ENCODE measurements around the gene PKNOX2. TPM values are rescaled to one million over a fixed set of nuclear protein-coding genes. Genes with fewer than 3 reads are reported as not detected.

The PKNOX2 gene, protein sequence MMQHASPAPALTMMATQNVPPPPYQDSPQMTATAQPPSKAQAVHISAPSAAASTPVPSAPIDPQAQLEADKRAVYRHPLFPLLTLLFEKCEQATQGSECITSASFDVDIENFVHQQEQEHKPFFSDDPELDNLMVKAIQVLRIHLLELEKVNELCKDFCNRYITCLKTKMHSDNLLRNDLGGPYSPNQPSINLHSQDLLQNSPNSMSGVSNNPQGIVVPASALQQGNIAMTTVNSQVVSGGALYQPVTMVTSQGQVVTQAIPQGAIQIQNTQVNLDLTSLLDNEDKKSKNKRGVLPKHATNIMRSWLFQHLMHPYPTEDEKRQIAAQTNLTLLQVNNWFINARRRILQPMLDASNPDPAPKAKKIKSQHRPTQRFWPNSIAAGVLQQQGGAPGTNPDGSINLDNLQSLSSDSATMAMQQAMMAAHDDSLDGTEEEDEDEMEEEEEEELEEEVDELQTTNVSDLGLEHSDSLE
- total RNA-seq (2012; rRNA removed) = 0.25 and 1.3 TPM in 2 replicates

DNA sequence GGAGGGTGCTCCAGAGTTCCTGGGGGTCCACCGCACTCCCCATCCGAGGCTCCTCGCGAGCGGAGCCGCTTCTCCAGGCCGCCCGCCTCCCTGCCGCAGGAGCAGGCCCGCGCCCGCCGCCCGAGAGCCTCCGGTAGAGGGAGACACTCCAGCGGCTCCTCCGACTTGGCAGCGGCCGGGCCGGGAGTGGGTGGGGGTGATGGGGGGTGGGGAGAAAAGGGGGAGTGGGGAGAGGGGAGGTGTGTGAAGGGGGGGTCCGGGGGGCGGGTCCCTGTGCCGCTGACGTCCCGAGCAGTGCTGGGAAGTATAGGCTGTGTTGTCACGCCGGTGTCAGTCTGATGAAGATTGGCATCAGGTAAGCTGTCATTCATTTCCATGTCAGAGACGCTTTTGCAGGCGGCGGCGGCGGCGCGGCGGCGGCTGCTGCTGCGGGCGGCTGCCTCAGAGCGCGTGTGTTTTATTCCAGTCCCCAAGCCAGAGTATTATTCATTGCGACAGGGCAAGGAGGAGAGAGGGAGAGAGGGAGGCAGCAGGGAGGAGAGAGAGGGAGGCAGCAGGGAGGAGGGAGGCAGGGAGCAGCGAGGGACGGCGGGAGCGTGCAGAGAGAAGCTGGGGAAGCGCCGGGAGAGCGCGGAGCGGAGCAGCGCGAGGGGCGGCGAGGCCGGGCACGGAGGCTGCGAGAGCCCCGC, at the start of gene PKNOX2:
Gene PKNOX2, plus strand, starts transcription at position 330 of the 689 bp plus-strand sequence. CDS start 186,555 bp downstream, outside the sequence.
- Histone ChIP-seq H3K4me3 (ENCODE audit: low read length) (peak within 1 kb of the TSS; percentile 82), H3K9ac (ENCODE audit: low read depth, low read length) (peak within 1 kb of the TSS; percentile 89), H3K27me3 (ENCODE audit: control insufficient read depth, insufficient read depth, low read length) (no peaks in the 10 kb centered on the region), H3K36me3 (ENCODE audit: insufficient read depth, low read length) (no peaks in the 10 kb centered on the region), H3K9me3 (replicated peaks; ENCODE audit: low read length) (no peaks in the 10 kb centered on the region), H3K4me1 (ENCODE audit: control insufficient read depth, insufficient read depth, low read length) (peaks cover 33% of the 10 kb centered on the region), H3K4me2 (ENCODE audit: low read length) (peak within 1 kb of the TSS; percentile 96)

DNA sequence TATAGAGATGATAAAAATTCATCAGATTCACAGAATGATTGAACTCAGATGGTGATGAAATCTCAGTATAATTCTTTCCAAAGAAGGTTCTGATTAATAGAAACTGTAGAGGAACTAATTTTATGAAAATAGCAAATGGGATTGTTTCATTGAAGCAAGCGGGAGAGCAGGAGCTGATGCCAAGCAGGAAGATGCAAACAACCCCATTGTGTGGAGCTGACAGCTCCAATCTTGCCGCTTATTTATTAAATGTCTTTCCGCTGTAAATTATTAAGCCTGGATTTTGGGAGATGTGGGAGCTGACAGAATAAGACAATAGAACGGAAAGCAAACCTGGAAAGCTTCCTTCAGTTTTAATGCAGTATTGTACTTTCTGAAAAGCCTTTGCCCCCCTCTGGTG, 47.1 kb upstream of the PKNOX2 start:
- Histone ChIP-seq H3K27me3 (ENCODE audit: control insufficient read depth, insufficient read depth, low read length) (no peaks in the 10 kb centered on the region), H3K4me2 (ENCODE audit: low read length) (no peak overlapping the region), H3K4me1 (ENCODE audit: control insufficient read depth, insufficient read depth, low read length) (no peaks in the 10 kb centered on the region), H3K9me3 (replicated peaks; ENCODE audit: low read length) (no peaks in the 10 kb centered on the region), H3K9ac (ENCODE audit: low read depth, low read length) (no peak overlapping the region), H3K4me3 (ENCODE audit: low read length) (no peak overlapping the region), H3K36me3 (ENCODE audit: insufficient read depth, low read length) (no peaks in the 10 kb centered on the region)

DNA sequence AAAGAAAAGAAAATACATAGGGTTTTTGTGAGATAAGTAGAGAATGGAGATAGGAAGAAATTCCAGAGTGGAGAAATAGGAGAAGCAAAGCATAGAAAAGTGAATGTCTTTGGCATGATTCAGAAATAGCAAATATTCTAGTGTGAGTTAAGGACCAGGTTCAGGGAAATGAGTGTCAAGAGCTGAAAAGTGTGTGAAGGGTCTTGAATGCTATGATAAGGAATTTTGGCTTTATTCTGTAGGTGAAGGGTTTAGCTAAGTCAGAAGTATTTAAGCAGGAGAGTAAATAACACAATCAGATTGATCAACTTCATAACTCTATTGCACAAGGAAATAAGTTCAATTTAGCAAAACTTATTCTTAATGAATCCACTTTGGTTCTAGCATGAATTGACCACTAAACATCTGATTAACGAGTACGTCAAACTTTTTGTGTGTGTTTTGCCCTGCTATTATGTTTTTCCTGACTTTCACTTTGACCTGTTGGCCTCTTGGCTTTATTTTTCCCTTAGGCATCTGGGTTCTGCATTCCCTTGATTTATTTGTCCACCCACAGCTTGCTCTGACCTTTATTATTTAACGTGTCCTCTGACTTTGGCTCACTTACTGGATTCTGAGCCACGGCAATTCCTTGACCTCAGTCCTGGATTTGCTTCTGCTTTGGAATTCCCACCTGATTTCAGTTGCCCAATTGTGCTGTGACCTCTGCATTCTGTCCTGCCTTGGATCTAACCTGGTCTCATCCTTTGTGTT, 41.2 kb upstream of the PKNOX2 start:
- H3K4me2 ChIP-seq (ENCODE audit: low read length) = peak overlapping the region; percentile 74
- no peaks in the 10 kb centered on the region for H3K36me3 ChIP-seq (ENCODE audit: insufficient read depth, low read length)
- H3K9me3 ChIP-seq (replicated peaks; ENCODE audit: low read length) = no peaks in the 10 kb centered on the region
- H3K27me3 ChIP-seq (ENCODE audit: control insufficient read depth, insufficient read depth, low read length) = no peaks in the 10 kb centered on the region
- H3K4me3 ChIP-seq (ENCODE audit: low read length) = peak overlapping the region; percentile 59
- peaks cover 12% of the 10 kb centered on the region for H3K4me1 ChIP-seq (ENCODE audit: control insufficient read depth, insufficient read depth, low read length)
- H3K9ac ChIP-seq (ENCODE audit: low read depth, low read length) = peak overlapping the region; percentile 37

DNA sequence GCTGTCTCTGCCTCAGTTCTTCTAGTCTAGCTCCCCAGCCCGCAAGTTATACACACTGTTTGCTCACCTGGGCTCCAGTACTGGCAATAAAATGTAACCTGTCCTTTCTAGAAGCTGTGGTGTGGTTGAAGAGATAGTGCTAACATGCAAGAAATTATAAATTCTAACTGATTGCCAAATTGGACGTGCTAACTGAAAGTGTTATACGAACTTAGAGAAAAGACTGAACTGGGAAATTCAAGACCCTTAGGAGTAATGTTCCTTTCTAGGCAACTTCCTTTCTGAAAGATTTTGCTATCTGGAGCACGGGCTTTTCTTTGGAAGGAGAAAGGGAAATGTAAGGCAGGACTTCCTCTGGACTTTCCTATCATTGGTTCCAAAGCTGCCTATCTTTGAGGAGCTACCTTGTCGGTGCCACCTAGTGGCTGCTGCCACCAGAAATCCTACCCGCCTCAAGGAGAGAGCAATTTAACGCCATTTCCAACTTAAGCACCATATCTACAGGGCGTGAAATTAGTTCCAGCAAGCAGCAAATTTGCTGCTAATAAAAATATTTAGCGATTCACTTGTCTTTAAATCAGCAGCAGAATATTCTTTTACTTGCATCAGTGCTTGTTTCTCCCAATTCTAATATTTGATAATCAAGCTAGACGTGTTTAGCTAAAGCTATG, 40.5 kb upstream of the PKNOX2 start:
- Histone ChIP-seq H3K36me3 (ENCODE audit: insufficient read depth, low read length) (no peaks in the 10 kb centered on the region), H3K27me3 (ENCODE audit: control insufficient read depth, insufficient read depth, low read length) (no peaks in the 10 kb centered on the region), H3K4me1 (ENCODE audit: control insufficient read depth, insufficient read depth, low read length) (peaks cover 17% of the 10 kb centered on the region), H3K4me3 (ENCODE audit: low read length) (peak overlapping the region; percentile 59), H3K9ac (ENCODE audit: low read depth, low read length) (peak overlapping the region; percentile 37), H3K9me3 (replicated peaks; ENCODE audit: low read length) (no peaks in the 10 kb centered on the region), H3K4me2 (ENCODE audit: low read length) (peak overlapping the region; percentile 74)

DNA sequence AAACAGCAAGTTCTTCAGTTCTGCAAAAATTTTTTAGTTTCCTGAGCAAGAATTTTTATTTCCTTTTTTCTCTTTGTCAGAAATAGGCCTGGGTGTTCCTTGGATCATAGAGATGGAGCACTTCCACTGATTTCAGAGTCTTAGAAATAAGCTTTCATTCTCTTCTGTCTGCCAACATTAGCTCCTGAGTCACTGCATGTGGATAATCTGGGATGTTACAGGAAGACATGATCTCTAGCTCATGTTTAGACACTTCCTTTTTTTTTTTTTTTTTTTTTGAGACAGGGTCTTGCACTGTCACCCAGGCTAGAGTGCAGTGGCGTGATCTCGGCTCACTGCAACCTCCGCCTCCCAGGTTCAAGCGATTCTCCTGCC, 39.9 kb upstream of the PKNOX2 start:
- peaks cover 21% of the 10 kb centered on the region for H3K4me1 ChIP-seq (ENCODE audit: control insufficient read depth, insufficient read depth, low read length)
- peak overlapping the region; percentile 74 for H3K4me2 ChIP-seq (ENCODE audit: low read length)
- no peaks in the 10 kb centered on the region for H3K27me3 ChIP-seq (ENCODE audit: control insufficient read depth, insufficient read depth, low read length)
- H3K36me3 ChIP-seq (ENCODE audit: insufficient read depth, low read length) = no peaks in the 10 kb centered on the region
- H3K9ac ChIP-seq (ENCODE audit: low read depth, low read length) = no peak overlapping the region
- H3K9me3 ChIP-seq (replicated peaks; ENCODE audit: low read length) = no peaks in the 10 kb centered on the region
- H3K4me3 ChIP-seq (ENCODE audit: low read length) = peak overlapping the region; percentile 7

DNA sequence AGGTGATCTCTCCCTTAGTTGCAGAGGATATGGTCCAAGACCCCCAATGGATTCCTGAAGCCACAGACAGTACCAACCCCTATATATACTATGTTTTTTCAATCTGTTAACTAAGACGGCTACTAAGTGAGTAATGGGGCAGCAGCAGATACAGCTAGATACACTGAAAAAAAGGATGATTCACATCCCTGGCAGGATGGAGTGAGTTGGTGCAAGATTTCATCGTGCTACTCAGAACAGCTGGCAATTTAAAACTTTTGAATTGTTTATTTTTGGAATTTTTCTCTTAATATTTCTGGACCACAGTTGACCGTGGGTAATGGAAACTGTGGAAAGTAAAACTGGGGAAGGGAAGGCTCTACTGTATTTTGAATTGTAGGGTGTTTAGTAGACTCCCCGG, 36.1 kb upstream of the PKNOX2 start:
- H3K27me3 ChIP-seq (ENCODE audit: control insufficient read depth, insufficient read depth, low read length) = no peaks in the 10 kb centered on the region
- H3K4me2 ChIP-seq (ENCODE audit: low read length) = peak overlapping the region; percentile 56

DNA sequence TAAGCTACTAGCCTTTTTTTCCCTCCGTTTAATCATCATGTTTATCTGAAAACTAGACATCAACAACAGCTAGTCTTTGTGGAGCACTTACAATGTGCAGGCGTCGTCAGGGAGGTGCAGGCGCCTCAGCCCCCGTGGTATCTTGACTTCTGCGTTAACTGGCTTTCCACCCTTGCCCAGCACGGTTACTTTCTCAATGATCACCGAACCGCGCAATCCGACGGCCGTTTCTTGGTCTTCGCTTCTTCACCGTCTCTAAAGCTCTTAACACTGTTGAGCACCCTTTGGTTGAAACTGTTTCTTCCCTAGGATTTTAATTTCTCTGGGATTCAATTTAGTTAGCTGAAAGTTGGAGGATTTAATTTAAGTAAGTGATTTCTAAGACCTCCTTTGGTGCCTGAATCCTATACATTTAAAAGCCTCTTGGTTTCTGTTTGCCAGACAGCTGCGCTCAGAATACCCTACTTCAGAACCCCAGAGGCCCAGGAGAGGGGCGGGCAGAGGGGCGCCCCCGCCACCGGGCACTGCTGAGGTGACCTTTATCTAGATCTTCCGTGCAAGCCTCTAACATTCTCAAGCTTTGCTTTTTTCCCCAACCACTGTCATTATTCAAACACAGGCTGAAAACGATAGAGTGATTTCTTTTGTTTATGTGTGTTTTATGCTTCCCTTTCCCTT, 35.1 kb upstream of the PKNOX2 start:
- Histone ChIP-seq H3K27me3 (ENCODE audit: control insufficient read depth, insufficient read depth, low read length) (no peaks in the 10 kb centered on the region), H3K4me1 (ENCODE audit: control insufficient read depth, insufficient read depth, low read length) (peaks cover 15% of the 10 kb centered on the region), H3K9ac (ENCODE audit: low read depth, low read length) (no peak overlapping the region), H3K36me3 (ENCODE audit: insufficient read depth, low read length) (no peaks in the 10 kb centered on the region), H3K4me2 (ENCODE audit: low read length) (no peak overlapping the region), H3K4me3 (ENCODE audit: low read length) (no peak overlapping the region), H3K9me3 (replicated peaks; ENCODE audit: low read length) (no peaks in the 10 kb centered on the region)

More for the DNA sequence above, 36.1 kb upstream of the PKNOX2 start:
- Histone ChIP-seq H3K9ac (ENCODE audit: low read depth, low read length) (peak overlapping the region; percentile 6), H3K36me3 (ENCODE audit: insufficient read depth, low read length) (no peaks in the 10 kb centered on the region), H3K4me3 (ENCODE audit: low read length) (peak overlapping the region; percentile 22), H3K4me1 (ENCODE audit: control insufficient read depth, insufficient read depth, low read length) (peaks cover 20% of the 10 kb centered on the region), H3K9me3 (replicated peaks; ENCODE audit: low read length) (no peaks in the 10 kb centered on the region)

DNA sequence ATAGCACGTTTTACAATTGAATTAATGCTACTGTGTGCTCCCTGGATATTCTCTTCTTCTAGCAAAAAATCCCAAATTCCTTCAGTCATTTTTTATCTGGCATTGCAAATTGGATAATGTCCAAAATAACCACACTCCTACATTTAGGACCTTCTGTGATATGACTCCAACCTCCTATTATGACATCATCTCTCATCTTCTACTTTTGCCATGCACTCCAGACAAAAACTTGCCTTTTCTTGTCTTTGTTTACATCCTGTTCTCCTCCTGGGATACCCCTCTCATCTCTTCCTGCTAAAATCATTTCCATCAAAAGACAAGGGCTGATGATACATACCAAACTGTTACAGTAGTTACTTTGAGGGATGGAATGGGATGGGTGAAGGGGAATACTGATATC, 32.5 kb upstream of the PKNOX2 start:
- H3K27me3 ChIP-seq (ENCODE audit: control insufficient read depth, insufficient read depth, low read length) = peaks cover 6% of the 10 kb centered on the region

DNA sequence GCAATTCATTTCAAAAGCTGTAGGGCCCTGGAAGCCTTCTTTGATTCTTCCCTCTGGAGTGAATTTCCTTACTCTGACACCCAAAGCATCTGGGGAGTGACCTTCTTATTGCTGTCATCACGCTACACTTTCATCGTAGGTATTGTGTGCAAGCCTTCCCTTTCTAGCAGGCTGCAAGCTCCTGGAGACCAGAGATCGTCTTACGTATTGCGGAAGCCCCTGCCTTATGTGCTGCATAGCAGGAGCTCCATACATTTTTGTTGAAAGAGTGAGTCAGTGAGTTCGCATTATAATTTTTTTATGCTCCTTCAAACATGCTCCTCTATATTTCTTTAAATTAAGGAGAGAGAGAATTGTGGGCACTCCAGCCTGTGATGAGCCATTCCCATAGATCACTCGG, 32.0 kb upstream of the PKNOX2 start:
- H3K9me3 ChIP-seq (replicated peaks; ENCODE audit: low read length) = no peaks in the 10 kb centered on the region
- no peak overlapping the region for H3K9ac ChIP-seq (ENCODE audit: low read depth, low read length)
- H3K27me3 ChIP-seq (ENCODE audit: control insufficient read depth, insufficient read depth, low read length) = peaks cover 6% of the 10 kb centered on the region

More for the DNA sequence above, 32.5 kb upstream of the PKNOX2 start:
- H3K4me1 ChIP-seq (ENCODE audit: control insufficient read depth, insufficient read depth, low read length) = peaks cover 15% of the 10 kb centered on the region
- H3K4me3 ChIP-seq (ENCODE audit: low read length) = no peak overlapping the region
- H3K9me3 ChIP-seq (replicated peaks; ENCODE audit: low read length) = no peaks in the 10 kb centered on the region
- H3K4me2 ChIP-seq (ENCODE audit: low read length) = no peak overlapping the region
- H3K36me3 ChIP-seq (ENCODE audit: insufficient read depth, low read length) = no peaks in the 10 kb centered on the region
- H3K9ac ChIP-seq (ENCODE audit: low read depth, low read length) = no peak overlapping the region

DNA sequence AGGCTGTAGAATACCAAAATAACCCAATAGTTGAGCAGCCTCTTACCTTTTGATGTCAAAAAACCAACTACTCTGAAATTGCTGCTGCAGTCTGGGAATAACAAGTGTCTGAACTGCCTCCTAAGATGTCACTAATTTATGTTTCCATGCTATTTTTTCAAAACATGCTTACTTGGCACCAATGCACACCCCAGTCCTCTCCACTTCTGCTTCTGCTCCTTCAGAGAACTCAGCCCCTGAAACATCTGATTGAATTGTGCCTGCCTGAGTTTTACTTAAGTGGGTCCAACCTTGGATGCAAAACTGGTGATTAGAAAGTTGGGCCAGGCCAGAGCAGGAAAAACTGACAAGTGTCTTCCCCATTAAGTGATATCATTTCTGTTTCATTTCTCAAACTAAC, 28.6 kb upstream of the PKNOX2 start:
- Histone ChIP-seq H3K36me3 (ENCODE audit: insufficient read depth, low read length) (no peaks in the 10 kb centered on the region), H3K4me3 (ENCODE audit: low read length) (no peak overlapping the region), H3K9ac (ENCODE audit: low read depth, low read length) (no peak overlapping the region), H3K9me3 (replicated peaks; ENCODE audit: low read length) (no peaks in the 10 kb centered on the region), H3K27me3 (ENCODE audit: control insufficient read depth, insufficient read depth, low read length) (peaks cover 6% of the 10 kb centered on the region), H3K4me2 (ENCODE audit: low read length) (no peak overlapping the region), H3K4me1 (ENCODE audit: control insufficient read depth, insufficient read depth, low read length) (no peaks in the 10 kb centered on the region)

More for the DNA sequence above, 32.0 kb upstream of the PKNOX2 start:
- H3K4me3 ChIP-seq (ENCODE audit: low read length) = no peak overlapping the region
- no peaks in the 10 kb centered on the region for H3K36me3 ChIP-seq (ENCODE audit: insufficient read depth, low read length)
- H3K4me1 ChIP-seq (ENCODE audit: control insufficient read depth, insufficient read depth, low read length) = peaks cover 15% of the 10 kb centered on the region
- H3K4me2 ChIP-seq (ENCODE audit: low read length) = no peak overlapping the region

Measured in skeletal muscle satellite cell (primary cell).